NT2/D1 (cell line): ENCODE results near the gene PALB2.

Experiments
- SUZ12 ChIP-seq: IDR thresholded peaks from 2 replicates; pipeline ENCODE4 v1.6.1; 2011; ENCODE audit not compliant: insufficient read length, insufficient read depth; ENCODE audit errors: extremely low read depth
- YY1 ChIP-seq: IDR thresholded peaks from 2 replicates; pipeline ENCODE4 v1.6.1; 2011; ENCODE audit not compliant: insufficient read length, insufficient read depth
- ZNF274 ChIP-seq: IDR thresholded peaks from 2 replicates; pipeline ENCODE4 v1.6.1; 2011; ENCODE audit warnings: mild to moderate bottlenecking, low read depth, low read length

GRCh38 chr16:23635958-23636357, 5.2 kb downstream of the PALB2 start:
- TF ChIP-seq ZNF274 (no peak), YY1 (no peak), SUZ12 (no peak)
